Bronchial epithelial cell (primary cell): ENCODE results near the gene TASOR2. TPM values are rescaled to one million over a fixed set of nuclear protein-coding genes. Genes with fewer than 3 reads are reported as not detected.

ENCODE experiments used
- DNase-seq: peaks from one replicate; pipeline ENCODE4 v3.0.0-alpha.2; 2010; ENCODE audit warnings: low read depth
- FAIRE-seq: peaks from 2 replicates; lab custom pipeline; 2011; peaks lifted over from hg19 to GRCh38; lab: Jason Lieb, UNC
- H3K27me3 ChIP-seq: 2 replicates; pipeline ENCODE4 v1.5.1; 2011; ENCODE audit warnings: low read length; ENCODE audit not compliant: control insufficient read depth, insufficient read depth
- H3K36me3 ChIP-seq: 2 replicates; pipeline ENCODE4 v1.5.1; 2011; ENCODE audit warnings: low read length; ENCODE audit not compliant: control insufficient read depth, insufficient read depth
- H3K4me3 ChIP-seq: 2 replicates; pipeline ENCODE4 v1.5.1; 2011; ENCODE audit warnings: mild to moderate bottlenecking, low read depth, low read length, control low read depth
- total RNA-seq: library from RNA; depleted of rRNA; stranded (reverse); fragments of >200 nt; gene quantifications from 2 replicates; pipeline ENCODE4 v1.2.1, GENCODE V29; 2014
- TF ChIP-seq, protein P1 (sequence below): IDR thresholded peaks from 2 replicates; pipeline ENCODE4 v1.5.1; 2011; ENCODE audit warnings: mild to moderate bottlenecking, moderate library complexity, low read length, control low read depth, inconsistent platforms; ENCODE audit not compliant: insufficient read depth, severe bottlenecking

TASOR2 gene
- total RNA-seq, 1 donor from 2014 or later, result 54.8 TPM

DNA sequence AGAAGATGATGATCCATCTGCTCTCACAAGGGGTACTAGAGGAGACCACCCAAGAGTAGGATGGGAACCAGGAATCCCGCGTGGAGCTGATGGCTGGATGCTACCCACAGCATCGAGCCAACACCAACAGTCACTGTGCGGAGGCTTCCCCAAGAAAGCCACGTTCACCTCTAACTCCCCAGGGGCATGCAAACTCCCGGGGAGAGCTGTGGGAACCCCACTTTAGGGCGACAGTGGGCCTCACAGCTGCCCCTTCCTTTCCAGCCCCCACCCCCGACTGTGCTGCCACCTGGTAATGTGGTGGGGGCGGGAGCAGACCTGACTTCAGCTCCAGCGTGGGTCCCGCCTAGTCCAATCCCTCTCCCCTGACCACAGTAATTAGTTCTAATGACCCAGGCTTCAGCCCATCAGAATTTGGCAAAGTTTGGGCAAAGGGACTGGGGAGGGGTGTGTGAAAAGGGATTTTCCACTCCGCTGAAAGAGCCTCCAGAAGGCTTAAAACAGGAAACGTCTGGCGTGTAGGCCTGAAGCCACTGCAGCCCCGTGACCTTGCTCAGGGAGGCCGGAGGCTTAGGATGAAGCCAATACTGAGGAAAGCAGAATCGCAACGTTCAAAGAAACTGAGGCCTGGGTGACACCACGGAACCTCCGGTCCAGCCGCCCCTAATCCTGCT lies 38.6 kb upstream of the TASOR2 start:
- FAIRE-seq (no peak), DNase-seq (no peak)
- H3K36me3 ChIP-seq, result peaks cover 15% of the 10 kb centered on the region
- no peak overlapping the region for H3K4me3 ChIP-seq
- H3K27me3 ChIP-seq, result no peaks in the 10 kb centered on the region
- TF ChIP-seq, protein P1, sequence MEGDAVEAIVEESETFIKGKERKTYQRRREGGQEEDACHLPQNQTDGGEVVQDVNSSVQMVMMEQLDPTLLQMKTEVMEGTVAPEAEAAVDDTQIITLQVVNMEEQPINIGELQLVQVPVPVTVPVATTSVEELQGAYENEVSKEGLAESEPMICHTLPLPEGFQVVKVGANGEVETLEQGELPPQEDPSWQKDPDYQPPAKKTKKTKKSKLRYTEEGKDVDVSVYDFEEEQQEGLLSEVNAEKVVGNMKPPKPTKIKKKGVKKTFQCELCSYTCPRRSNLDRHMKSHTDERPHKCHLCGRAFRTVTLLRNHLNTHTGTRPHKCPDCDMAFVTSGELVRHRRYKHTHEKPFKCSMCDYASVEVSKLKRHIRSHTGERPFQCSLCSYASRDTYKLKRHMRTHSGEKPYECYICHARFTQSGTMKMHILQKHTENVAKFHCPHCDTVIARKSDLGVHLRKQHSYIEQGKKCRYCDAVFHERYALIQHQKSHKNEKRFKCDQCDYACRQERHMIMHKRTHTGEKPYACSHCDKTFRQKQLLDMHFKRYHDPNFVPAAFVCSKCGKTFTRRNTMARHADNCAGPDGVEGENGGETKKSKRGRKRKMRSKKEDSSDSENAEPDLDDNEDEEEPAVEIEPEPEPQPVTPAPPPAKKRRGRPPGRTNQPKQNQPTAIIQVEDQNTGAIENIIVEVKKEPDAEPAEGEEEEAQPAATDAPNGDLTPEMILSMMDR, result no peak

- no peak for DNase-seq
- H3K4me3 ChIP-seq, result no peak overlapping the region
- no peak for FAIRE-seq
- H3K27me3 ChIP-seq, result no peaks in the 10 kb centered on the region
- TF ChIP-seq, protein P1, result no peak
- H3K36me3 ChIP-seq, result peaks cover 12% of the 10 kb centered on the region
These were observed 37.0 kb upstream of the TASOR2 start for GRCh38 chr10:5647507-5648240.

DNA sequence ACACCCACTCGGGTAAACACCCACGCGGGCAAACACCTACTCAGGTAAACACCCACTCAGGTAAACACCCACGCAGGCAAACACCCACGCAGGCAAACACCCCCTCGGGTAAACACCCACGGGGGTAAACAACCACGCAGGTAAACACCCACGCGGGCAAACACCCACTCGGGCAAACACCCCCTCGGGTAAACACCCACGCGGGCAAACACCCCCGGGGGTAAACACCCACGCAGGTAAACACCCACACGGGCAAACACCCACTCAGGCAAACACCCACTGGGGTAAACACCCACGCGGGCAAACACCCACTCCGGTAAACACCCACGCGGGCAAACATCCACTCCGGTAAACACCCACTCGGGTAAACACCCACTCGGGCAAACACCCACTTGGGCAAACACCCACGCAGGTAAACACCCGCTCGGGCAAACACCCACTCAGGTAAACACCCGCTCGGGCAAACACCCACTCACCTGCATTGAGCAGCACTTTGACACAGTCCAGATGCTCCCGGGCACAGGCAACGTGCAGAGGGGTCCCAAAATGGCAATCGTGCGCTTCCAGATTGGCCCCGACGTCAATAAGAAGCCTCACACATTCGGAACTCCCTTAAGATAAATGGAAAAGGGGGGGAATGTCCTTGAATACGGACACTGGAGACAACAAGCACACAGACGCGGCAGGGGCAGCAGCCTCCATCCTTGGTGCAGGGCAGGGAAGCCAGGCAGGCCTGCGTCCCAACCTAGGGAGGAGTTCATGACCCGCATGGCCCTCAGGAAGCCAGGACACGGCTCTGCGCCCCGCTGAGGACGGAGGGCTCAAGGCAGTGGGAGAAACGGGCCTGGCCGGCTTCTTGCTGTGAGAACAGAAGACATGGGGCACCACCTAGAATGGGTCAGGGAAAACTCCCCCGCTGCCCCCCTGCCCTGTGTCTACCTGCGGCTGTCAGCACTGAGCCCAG lies 35.9 kb upstream of the TASOR2 start:
- no peaks in the 10 kb centered on the region for H3K27me3 ChIP-seq
- FAIRE-seq (no peak), DNase-seq (no peak)
- H3K4me3 ChIP-seq, result no peak overlapping the region
- TF ChIP-seq, protein P1, result no peak
- H3K36me3 ChIP-seq, result peaks cover 11% of the 10 kb centered on the region

- DNase-seq (no peak), FAIRE-seq (no peak)
- H3K27me3 ChIP-seq, result no peaks in the 10 kb centered on the region
- TF ChIP-seq, protein P1, result no peak
- H3K36me3 ChIP-seq, result peaks cover 9% of the 10 kb centered on the region
- H3K4me3 ChIP-seq, result no peak overlapping the region
These were observed 34.9 kb upstream of the TASOR2 start for GRCh38 chr10:5649746-5650145.

DNA sequence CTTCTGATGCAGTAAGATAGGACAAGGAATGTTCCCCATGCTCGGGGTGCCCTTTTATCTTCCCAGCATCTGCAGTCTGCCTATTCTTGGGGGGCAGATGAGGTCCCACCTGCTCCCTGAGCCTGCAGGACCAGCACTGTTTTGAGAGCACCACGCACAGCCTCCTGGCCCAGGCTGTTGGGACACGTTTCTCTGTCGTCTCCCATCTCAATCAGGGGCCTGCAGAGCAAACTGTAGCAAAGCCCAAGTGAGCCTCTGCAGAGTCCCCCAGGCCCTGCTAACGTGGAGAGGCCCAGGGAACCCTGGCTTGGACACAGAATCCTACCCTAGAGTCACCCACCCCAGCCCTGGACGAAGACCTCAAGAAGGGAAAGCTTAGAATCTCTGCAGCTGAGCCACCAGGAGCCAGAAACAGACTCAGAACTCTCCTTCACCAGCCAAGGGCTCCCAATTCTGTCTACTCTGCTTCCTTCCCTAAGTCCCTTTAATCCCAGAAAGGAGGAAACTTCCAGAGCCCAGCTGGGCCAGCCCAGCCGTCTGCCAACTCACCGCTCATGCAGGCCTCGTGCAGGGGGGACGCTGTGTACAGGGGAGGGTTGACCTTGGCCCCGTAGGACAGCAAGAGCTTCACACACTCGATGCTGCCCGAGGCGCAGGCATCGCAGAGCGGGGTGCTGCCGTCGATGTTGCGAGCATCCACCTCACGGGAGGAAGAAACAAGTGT lies 33.8 kb upstream of the TASOR2 start:
- Histone ChIP-seq H3K27me3 (no peaks in the 10 kb centered on the region), H3K36me3 (peaks cover 9% of the 10 kb centered on the region), H3K4me3 (no peak overlapping the region)
- TF ChIP-seq, protein P1, result no peak
- no peak for FAIRE-seq
- DNase-seq, result no peak
